ENCODE results near the gene FGF11.

GRCh38 chr17:7491583-7491982 is 52.3 kb downstream of the FGF11 start:
- TF ChIP-seq POLR2A (IDR thresholded peaks at IDR 0.05) (no peak), CTCF (IDR thresholded peaks at IDR 0.05 in 4 of 5, conservative IDR thresholded peaks at IDR 0.05 in 1 of 5) (no peak)

All from gastrocnemius medialis (tissue), 4 donors.